HG02798 (cell line): ENCODE data around the gene SLC16A14.
A peak's percentile ranks its signal among the peaks of the same experiment; 100 is the strongest.
"Not testable (repeated sequence)": the region's sequence is repeated elsewhere in the genome, so short reads cannot be mapped to it uniquely, and the experiment has no call there.

Experiments used
- ATAC-seq: cut with Tn5 transposase; IDR thresholded peaks from one replicate; pipeline ENCODE4 v1.9.1; 2021; ENCODE audit warnings: mild to moderate bottlenecking; ENCODE audit not compliant: unreplicated experiment, poor library complexity

SLC16A14 gene, protein sequence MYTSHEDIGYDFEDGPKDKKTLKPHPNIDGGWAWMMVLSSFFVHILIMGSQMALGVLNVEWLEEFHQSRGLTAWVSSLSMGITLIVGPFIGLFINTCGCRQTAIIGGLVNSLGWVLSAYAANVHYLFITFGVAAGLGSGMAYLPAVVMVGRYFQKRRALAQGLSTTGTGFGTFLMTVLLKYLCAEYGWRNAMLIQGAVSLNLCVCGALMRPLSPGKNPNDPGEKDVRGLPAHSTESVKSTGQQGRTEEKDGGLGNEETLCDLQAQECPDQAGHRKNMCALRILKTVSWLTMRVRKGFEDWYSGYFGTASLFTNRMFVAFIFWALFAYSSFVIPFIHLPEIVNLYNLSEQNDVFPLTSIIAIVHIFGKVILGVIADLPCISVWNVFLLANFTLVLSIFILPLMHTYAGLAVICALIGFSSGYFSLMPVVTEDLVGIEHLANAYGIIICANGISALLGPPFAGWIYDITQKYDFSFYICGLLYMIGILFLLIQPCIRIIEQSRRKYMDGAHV

GRCh38 chr2:230068651-230069055, at the start of gene SLC16A14:
SLC16A14 (minus strand) TSS chr2:230068924; CDS start chr2:230059352, 9,572 bp downstream.
- ATAC-seq = peak; percentile 13

DNA sequence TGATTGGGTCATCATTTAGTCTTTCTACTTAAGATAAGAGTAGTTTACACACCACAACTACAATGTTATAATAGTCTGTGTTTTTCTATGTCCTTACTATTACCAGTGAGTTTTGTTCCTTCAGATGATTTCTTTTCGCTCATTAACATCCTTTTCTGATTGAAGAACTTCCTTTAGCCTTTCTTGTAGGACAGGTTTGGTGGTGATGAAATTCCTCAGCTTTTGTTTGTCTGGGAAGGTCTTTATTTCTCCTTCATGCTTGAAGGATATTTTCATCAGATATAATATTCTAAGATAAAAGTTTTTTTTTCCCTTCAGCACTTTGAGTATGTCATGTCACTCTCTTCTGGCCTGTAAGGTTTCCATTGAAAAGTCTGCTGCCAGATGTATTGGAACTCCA, 38.0 kb upstream of the SLC16A14 start:
- ATAC-seq = no peak

GRCh38 chr2:230101967-230102366, 33.2 kb upstream of the SLC16A14 start:
- ATAC-seq = not testable (repeated sequence)

DNA sequence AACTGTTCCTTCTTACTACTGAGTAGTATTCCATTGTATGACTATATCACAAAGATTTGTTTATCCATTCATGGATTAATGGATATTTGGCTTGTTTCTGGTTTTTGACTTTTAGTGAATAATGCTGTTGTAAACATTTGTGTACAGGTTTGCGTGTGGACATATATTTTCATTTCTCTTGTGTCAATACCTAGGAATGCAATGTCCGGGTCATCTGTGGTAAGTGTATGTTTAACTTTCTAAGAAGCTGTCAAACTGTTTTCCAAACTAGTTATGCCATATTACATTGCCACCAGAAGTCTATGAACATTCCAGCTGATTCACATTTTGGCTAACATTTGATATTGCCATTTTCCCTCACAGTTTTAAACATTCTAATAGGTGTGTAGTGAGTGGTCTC, 29.1 kb upstream of the SLC16A14 start:
- ATAC-seq = no peak

DNA sequence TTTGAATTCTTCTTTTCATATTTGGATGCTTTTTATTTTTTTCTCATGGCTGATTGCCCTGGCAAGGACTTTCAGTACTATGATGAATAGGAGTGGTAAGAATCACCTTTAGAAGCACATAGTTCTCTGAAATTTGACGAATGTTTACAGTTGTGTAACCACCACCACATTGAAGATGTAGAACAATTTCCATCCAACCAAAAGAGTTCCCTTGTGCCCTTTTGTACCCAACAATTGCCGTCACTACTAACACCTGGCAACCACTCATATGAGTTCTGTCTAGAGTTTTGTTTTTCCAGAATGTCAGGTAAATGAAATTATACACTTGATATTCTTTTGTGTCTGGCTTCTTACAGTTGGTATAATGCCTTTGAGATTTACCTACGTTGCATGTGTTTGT, 28.7 kb upstream of the SLC16A14 start:
- ATAC-seq = no peak

DNA sequence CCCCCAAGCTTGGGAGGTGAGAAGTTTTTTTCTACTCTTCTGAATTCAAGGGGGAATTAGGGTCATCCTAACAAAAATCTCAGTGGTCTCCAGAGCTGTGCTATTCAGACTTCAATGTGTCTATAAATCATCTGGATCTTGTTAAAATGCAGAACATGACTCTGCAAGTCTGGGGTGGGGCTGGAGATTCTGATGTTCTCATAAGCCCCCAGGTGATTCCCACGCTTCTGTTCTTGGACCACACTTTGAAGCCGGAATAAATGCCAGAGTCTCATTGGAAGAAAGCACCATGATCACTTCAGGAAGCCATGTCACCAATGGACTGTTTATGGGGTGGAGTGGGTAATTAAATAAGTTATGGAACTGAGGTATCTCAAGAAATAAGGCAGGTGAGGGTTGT, 22.2 kb upstream of the SLC16A14 start:
- ATAC-seq = no peak

GRCh38 chr2:230085201-230085600, 16.5 kb upstream of the SLC16A14 start:
- ATAC-seq = no peak

DNA sequence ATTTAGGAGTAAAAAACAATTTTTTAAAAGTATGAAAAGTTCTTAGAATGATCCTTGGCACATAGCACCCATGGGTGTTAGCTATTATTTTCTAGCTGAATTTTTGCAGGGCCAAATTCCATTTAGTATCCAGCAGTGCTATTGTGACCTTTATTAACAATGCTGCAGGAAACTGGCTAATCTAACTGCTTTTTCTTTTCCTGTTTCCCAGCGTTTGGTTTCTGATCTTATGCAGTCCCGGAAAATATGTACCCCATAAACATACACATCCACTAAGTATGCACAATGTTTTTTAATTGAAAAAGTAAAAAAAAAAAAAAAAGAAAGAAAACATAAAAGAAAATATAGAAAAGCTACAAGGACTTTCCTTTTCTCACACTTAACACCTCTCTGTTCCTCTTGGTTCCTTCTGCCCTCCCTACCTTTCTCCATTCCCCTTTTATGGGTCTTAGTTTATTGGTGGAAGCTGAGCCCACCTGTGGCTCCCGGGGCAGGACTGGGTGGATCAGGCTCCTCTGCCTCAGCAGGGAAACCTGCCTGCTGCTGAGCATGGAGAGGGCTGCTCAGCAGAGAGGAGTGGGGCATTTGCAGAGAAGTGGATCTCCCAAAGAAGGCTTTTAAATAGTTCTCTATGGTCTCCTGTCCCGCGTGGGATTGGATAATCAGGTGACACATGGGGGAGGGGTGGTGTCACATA, 9.3 kb upstream of the SLC16A14 start:
- no peak for ATAC-seq

DNA sequence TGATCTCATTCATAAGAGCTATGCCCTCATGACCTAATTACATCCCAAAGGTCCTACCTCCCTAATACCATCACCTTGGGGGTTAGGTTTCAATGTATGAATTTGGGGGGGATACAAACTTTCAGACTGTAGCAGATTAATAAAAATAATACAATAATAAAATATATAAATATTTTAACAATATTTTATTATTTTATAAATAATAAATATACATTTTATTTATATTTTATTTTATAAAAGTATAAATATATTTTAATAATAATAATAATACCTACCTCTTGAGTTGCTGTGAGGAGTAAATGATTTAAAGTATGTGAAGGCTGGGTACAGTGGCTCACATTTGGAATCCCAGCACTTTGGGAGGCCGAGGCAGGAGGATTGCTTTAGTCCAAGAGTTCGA, 8.1 kb upstream of the SLC16A14 start:
- ATAC-seq = no peak

- no peak for ATAC-seq
Observed at GRCh38 chr2:230075988-230076631, 7.4 kb upstream of the SLC16A14 start.

DNA sequence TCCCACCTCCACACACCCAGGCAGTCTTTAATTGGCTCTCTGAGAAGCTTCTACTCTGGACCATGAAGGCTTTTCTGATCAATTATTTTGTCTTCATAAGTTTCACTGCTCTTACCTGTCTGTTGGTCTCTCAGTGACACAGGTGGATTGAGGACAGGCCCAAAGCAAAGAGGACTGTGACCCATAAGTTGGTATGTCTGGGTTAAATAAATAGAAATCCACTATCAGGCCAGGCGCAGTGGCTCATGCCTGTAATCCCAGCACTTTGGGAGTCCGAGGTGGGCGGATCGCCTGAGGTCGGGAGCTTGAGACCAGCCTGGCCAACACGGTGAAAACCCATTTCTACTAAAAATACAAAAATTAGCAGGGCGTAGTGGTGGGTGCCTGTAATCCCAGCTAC, 2.7 kb upstream of the SLC16A14 start:
- ATAC-seq = no peak

GRCh38 chr2:230069402-230069801, 678 bp upstream of the SLC16A14 start:
- ATAC-seq = no peak

DNA sequence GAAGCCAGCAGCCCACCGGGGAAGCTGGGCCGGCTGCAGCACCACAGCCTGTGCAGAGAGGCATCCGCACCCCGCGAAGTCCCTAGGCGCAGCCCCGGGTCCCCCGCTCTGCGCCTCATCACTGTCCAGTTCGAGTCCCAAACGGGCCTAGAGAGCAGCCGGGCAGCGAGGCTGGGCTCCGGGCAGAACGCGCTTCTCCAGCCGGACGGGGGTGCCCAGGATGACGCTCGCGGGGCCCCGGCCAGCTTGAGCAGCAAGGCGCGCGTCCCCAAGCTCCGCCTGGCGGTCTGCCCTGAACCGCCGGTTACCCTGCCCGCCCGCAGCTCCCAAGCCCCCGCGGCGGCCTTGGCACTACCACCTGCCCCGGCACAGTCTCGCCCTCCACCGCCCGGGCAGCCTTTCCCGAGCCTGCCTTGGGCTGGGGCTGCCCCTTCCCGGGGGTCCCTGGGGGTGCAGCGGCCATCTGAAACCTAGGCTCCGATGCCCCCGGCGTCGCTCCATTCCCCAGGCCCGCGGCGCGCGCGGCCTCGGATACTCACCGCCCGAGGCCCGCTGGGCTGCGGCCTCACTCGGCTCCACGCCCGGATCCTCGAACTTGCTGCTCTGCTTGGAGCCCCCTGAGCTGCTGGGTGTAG, 591 bp downstream of the SLC16A14 start:
- peak; percentile 46 for ATAC-seq

DNA sequence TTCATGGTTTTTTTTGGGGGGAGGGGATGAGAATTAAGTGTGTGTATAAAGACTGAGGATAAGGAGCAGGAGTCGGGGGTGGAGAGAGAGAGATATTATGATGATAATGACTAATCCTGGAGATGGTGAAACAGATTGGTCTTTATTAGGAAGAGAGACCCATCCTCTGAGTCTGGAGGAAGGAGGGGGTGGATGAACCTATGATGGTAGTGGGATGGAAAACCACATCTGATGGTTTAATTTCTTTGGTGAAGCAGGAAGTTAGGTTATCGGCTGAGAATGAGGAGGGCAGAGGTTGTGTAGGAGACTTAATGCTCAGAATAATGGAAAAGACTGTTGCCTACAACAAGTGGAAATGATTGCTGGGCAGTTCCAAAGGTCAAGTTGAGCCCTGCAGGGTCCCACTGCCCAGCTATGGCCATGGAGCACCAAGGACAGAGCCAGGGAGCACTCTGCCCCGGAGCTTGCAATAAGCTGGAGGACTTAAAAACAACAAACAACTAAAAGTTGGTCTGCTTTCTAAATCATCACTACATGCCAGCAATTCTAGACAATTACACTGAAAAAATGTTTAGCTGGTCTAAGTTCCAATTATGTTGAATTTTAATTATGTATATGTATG, 7.9 kb downstream of the SLC16A14 start:
- ATAC-seq = no peak

DNA sequence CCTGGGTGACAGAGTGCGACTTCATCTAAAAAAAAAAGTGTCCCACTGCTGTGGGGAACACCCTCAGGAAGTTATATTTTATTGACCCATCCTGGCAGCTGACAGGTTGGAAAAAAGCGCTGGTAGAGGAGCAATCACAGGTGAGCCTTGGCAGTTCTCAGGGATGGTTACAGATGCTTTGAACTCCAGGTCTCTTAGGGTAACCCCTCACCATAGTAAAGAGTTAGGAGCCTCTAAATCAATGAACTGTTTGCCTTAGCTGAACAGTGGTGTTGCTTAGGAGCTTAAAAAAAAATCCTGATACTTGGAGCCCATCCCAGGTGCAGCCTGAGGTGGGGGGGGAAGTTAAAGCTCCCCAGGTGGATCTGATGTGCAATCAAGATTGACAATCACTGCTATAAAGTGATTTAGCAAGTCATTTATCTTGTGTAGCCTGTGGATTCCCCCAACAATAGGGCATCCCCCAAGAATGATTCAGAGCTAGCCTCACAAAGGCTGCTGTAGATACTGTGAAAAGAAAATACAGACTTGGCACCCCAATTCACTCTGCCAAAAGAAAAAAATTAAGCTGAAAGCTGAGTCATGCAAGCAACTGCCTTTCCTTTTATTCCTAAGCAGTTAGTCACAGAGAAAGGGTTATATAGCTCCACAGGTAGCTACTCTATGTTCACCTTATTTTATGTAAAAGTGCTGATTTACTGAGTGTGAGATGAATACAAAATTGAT, 14.8 kb downstream of the SLC16A14 start:
- ATAC-seq = no peak

DNA sequence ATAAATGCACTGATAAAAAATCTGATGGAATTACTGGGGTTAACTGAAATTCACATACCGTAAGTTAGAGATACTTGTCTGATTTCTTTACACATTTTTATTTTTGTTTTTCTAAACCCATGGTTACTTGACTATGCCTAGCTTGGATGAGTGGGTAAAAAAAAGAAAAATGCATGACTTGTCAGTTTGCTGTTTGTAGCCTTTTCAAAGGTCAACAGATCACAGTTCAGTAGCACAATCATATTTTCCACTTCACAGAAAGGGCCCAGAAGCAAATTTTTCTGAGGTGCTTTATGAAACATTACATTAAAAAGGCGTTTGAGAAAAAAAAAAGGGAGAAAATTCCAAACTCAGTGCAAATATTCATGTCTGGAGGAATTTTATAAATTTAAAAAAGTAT, 16.4 kb downstream of the SLC16A14 start:
- no peak for ATAC-seq

DNA sequence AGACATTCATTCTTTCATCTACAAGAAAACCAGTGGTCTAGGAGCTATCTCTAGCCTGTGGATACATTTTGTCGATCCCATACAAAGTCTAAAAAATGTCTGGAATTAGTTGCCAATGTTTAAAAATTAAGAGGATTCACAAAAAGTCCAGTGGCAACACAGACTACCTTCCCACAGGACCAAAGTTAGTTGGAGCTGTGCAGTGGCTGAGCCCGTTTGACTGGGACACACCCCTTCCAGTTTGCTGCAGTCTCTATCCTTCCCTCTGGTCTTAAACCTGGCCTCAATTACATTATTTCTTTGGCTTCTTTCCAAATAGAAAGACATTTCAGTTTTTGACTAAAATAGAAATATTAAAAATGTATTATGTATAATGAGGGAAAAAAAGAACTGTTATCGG, 18.6 kb downstream of the SLC16A14 start:
- ATAC-seq = no peak

DNA sequence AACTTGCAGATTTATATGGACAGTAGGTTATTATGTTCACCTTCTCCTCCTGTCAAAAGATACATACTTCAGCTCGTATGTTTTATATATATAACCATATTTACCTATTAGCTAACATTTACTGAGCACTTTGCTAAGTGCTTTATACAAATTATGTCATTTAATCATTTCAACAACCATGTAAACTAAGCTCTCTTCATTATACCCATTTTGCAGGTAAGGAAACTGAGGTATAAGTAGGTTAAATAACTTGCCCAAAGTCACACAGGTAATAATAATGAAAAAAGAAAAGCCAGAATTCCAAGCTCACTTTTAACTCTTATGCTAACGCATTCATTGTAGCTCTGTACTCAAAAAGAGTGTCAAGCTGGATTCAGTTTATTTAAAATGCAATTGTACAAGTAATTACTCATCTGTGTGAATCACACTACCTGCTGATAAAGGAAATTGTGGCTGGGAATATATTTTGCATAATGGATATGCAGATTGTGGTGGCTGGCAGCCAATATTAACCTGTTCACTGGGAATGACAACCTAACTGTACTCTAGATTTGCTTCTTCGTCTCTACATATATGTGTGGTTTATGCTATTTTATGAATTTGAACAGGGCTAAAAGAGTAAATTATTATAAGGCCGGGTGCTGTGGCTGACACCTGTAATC, 20.6 kb downstream of the SLC16A14 start:
- no peak for ATAC-seq

DNA sequence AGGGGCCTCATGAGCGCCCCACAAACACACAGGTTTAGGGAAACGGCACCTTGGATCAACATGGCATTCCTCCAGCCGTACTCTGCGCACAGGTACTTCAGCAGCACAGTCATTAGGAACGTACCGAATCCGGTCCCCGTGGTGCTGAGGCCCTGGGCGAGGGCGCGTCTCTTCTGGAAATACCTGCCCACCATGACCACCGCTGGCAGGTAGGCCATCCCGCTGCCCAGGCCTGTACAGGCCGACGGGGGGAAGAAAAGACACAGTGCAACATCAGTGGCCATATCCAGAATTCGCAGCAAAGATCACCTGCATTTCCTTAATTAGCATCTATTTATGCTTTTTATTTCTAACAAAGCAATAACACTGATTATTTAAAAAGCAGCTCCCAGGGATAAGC, 22.2 kb downstream of the SLC16A14 start:
- ATAC-seq = no peak
